ENCODE results near the gene PRKCB. TPM values are rescaled to one million over a fixed set of nuclear protein-coding genes. Genes with fewer than 3 reads are reported as not detected.
"Not testable (repeated sequence)": the region's sequence is repeated elsewhere in the genome, so short reads cannot be mapped to it uniquely, and the experiment has no call there.

PRKCB gene
- total RNA-seq, 1 experiment from 2014 or later: 0.89 TPM

- Histone ChIP-seq H3K4me1 (ENCODE audit: control insufficient read depth in 1 of 2, insufficient read depth in 2 of 2, low read length in 2 of 2) (no peaks in the 10 kb centered on the region), H3K9me3 (ENCODE audit: control insufficient read depth in 1 of 2, insufficient read depth in 1 of 2, low read depth in 1 of 2, low read length in 2 of 2) (no peaks in the 10 kb centered on the region), H3K4me3 (replicated peaks in 1 of 2; ENCODE audit: low read depth in 1 of 2, low read length in 2 of 2) (no peak overlapping the region), H4K20me1 (ENCODE audit: insufficient read depth) (no peaks in the 10 kb centered on the region), H3K9me2 (ENCODE audit: insufficient read depth) (no peaks in the 10 kb centered on the region), H3K36me3 (ENCODE audit: control insufficient read depth in 1 of 2, insufficient read depth in 2 of 2, low read length in 2 of 2) (no peaks in the 10 kb centered on the region), H3K79me2 (ENCODE audit: insufficient read depth, low read length) (no peaks in the 10 kb centered on the region), H3K4me2 (ENCODE audit: low read length) (no peak overlapping the region), H2AFZ (ENCODE audit: low read depth, low read length, poor library complexity, severe bottlenecking) (no peak overlapping the region), H3K9ac (ENCODE audit: low read length) (no peak overlapping the region), H3K27ac (ENCODE audit: low read depth, low read length) (no peak overlapping the region), H3K27me3 (ENCODE audit: insufficient read depth, low read length) (peaks cover 22% of the 10 kb centered on the region)
- ChIA-PET RAD21 (ENCODE audit: low non-redundant PET in 1 of 2, low total read pairs in 2 of 2, uncharacterized antibody in 2 of 2, unreplicated experiment in 2 of 2) (no interaction called here), CTCF (no interaction called here), POLR2A (no interaction called here)
- no TSS peak for BruUV-seq (replicated peaks)
- ATAC-seq (no peak), DNase-seq (ENCODE audit: low read depth, low spot score) (no peak)
- intact Hi-C loops (cut with micrococcal nuclease): no loop called here
- TF ChIP-seq EGR1 (IDR thresholded peaks at IDR 0.05; ENCODE audit: low read depth) (no peak), REST (IDR thresholded peaks at IDR 0.05; ENCODE audit: low read depth) (no peak), CEBPB (IDR thresholded peaks at IDR 0.05; ENCODE audit: low read depth) (no peak), ZNF274 (IDR thresholded peaks at IDR 0.05; ENCODE audit: low read depth, low read length) (no peak), CTCF (IDR thresholded peaks at IDR 0.05 in 2 of 3, conservative IDR thresholded peaks at IDR 0.05 in 1 of 3; ENCODE audit: borderline replicate concordance in 1 of 3, insufficient read depth in 1 of 3, low read depth in 2 of 3, low read length in 2 of 3) (no peak), FOSL1 (IDR thresholded peaks at IDR 0.05; ENCODE audit: low read depth) (no peak), RAD21 (IDR thresholded peaks at IDR 0.05; ENCODE audit: low read depth) (no peak), EZH2phosphoT487 (IDR thresholded peaks at IDR 0.05; ENCODE audit: borderline replicate concordance) (no peak), POLR2AphosphoS5 (IDR thresholded peaks at IDR 0.05; ENCODE audit: low read depth, low read length) (no peak)
These were observed 79.3 kb downstream of the PRKCB start for GRCh38 chr16:23914946-23915530.

- H3K36me3 ChIP-seq (ENCODE audit: control insufficient read depth in 1 of 2, insufficient read depth in 2 of 2, low read length in 2 of 2); H3K9me2 ChIP-seq (ENCODE audit: insufficient read depth); DNase-seq (ENCODE audit: low read depth, low spot score); H2AFZ ChIP-seq (ENCODE audit: low read depth, low read length, poor library complexity, severe bottlenecking); H3K4me1 ChIP-seq (ENCODE audit: control insufficient read depth in 1 of 2, insufficient read depth in 2 of 2, low read length in 2 of 2); RAD21 ChIA-PET (ENCODE audit: low non-redundant PET in 1 of 2, low total read pairs in 2 of 2, uncharacterized antibody in 2 of 2, unreplicated experiment in 2 of 2); CTCF ChIA-PET; H3K27ac ChIP-seq (ENCODE audit: low read depth, low read length); POLR2A ChIA-PET; H3K9ac ChIP-seq (ENCODE audit: low read length); H3K9me3 ChIP-seq (ENCODE audit: control insufficient read depth in 1 of 2, insufficient read depth in 1 of 2, low read depth in 1 of 2, low read length in 2 of 2); ATAC-seq; BruUV-seq (replicated peaks); H3K4me2 ChIP-seq (ENCODE audit: low read length); H4K20me1 ChIP-seq (ENCODE audit: insufficient read depth); H3K79me2 ChIP-seq (ENCODE audit: insufficient read depth, low read length); H3K4me3 ChIP-seq (replicated peaks in 1 of 2; ENCODE audit: low read depth in 1 of 2, low read length in 2 of 2); intact Hi-C loops (cut with micrococcal nuclease): not testable (repeated sequence)
- peaks cover 19% of the 10 kb centered on the region for H3K27me3 ChIP-seq (ENCODE audit: insufficient read depth, low read length)
These were observed 80.8 kb downstream of the PRKCB start for GRCh38 chr16:23916552-23916951.

Data from HCT116 (cell line).